Measurements from ENCODE around the gene JUN. TPM values are rescaled to one million over a fixed set of nuclear protein-coding genes. Genes with fewer than 3 reads are reported as not detected.

The JUN gene
- total and polyA plus RNA-seq, 2 of the 13 experiments (the other 11 are each of a cell fraction or from before 2014, with no cell fraction given), result 18.2 to 22.3 TPM

GRCh38 chr1:58781541-58782177 lies 2.2 kb downstream of the JUN start (continued):
- TF ChIP-seq MYPOP (CRISPR knock-in tag; IDR thresholded peaks at IDR 0.05) (no peak), PRMT3 (CRISPR knock-in tag; IDR thresholded peaks at IDR 0.05; ENCODE audit: borderline replicate concordance, low read depth) (no peak), POLR2A (IDR thresholded peaks at IDR 0.05; ENCODE audit: insufficient read depth in 1 of 2, low read depth in 2 of 2, low read length in 2 of 2) (peak in 1 of 2 experiments; percentile 54; a peak in 1 of 4 replicates), HOXA3 (CRISPR knock-in tag; IDR thresholded peaks at IDR 0.05) (peak; percentile 61; the same call in 1 of the 2 replicates), NRL (CRISPR knock-in tag; IDR thresholded peaks at IDR 0.05; ENCODE audit: borderline replicate concordance) (no peak), BRD4 (CRISPR knock-in tag; IDR thresholded peaks at IDR 0.05) (no peak), ZNF333 (CRISPR knock-in tag; IDR thresholded peaks at IDR 0.05; ENCODE audit: borderline replicate concordance) (no peak), ATF2 (CRISPR knock-in tag; IDR thresholded peaks at IDR 0.05) (no peak), KDM3A (CRISPR knock-in tag; IDR thresholded peaks at IDR 0.05; ENCODE audit: low read depth) (peak; percentile 26; the same call in 1 of the 2 replicates), POLR2G (IDR thresholded peaks at IDR 0.05; ENCODE audit: low read depth, low read length) (peak; percentile 40; the same call in 1 of the 2 replicates), ARID5B (CRISPR knock-in tag; IDR thresholded peaks at IDR 0.05) (no peak), NFE2L1 (CRISPR knock-in tag; IDR thresholded peaks at IDR 0.05; ENCODE audit: borderline replicate concordance) (no peak)

All from HepG2 (cell line).